Activated CD4-positive, CD25-positive, alpha-beta regulatory T cell (primary cell): ENCODE results near the gene ATXN1L.
A peak's percentile ranks its signal among the peaks of the same experiment; 100 is the strongest.
"Not testable (repeated sequence)": the region's sequence is repeated elsewhere in the genome, so short reads cannot be mapped to it uniquely, and the experiment has no call there.

Source experiments
- DNase-seq, 4 experiments: peaks; one replicate each; lab custom pipeline; 2025; lab: John Stamatoyannopoulos, UW

The ATXN1L gene

DNA sequence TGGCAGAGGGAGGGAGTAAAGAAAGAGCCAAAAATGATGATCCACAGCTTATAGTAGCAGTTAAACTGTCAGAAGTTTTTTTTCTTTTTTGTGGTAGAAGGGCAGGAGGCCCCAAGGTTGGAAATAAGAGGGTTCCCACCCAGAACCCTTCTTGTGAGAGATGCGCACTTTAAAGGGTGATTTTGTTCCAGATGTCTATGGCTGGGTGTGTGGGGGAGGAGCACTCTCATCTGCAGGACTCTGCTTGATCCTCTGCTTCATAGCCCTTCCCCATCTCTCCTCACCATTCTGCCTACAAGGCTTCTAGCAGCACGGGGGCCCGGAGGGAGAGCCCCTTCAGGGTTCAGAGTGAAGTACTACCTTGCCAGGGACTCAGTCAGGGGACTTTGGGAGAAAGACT, 6.4 kb downstream of the ATXN1L start:
- DNase-seq: no peak

DNA sequence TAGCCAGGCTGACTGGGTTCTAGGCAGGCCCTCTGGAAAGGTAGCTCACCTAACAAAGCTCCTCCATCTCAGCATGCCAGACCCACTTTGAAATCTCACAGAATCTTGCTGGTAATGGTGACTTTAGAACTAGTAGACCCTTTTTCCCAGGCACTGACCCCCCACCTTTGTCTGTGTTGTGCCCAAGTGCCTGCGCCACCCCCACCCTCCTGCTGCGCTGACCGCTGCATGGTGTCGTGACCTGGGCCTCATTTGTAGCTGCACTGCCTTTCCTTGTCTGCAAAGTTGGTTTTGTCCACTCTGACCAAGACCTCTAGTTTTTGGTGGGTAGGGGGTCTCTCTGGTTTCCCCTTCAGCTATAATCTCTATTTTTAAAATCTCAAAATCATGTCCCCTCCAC, 6.8 kb downstream of the ATXN1L start:
- no peak for DNase-seq

- DNase-seq: no peak
Measured at GRCh38 chr16:71853413-71853812, 7.6 kb downstream of the ATXN1L start.

- DNase-seq: no peak
Measured at GRCh38 chr16:71854369-71854948, 8.7 kb downstream of the ATXN1L start.

- no peak for DNase-seq
Measured at GRCh38 chr16:71855937-71856662, 10.3 kb downstream of the ATXN1L start.

- DNase-seq: no peak
Measured at GRCh38 chr16:71859762-71860521, 14.2 kb downstream of the ATXN1L start.

DNA sequence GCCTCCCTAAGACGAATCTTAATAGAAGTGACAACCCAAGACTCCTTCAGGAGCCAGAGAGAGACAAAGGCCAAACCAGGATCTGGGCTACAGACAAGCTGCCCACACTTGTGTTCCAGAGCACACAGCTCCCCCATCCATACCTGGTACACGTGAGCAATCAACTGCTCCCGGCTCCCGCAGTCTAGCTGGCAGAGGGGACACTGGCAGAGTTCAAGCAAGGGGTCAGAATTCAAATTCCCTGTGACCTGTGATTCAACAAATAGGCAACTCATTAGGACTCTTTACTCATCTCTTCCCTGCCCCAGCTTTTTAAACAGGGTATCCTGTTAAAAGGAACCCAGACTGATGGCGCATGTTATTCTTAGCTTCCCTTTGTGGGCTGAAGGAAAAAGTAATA, 18.2 kb downstream of the ATXN1L start:
- no peak for DNase-seq

- no peak for DNase-seq
Measured at GRCh38 chr16:71865173-71865863, 19.5 kb downstream of the ATXN1L start.

GRCh38 chr16:71867175-71867574, 21.4 kb downstream of the ATXN1L start:
- not testable (repeated sequence) for DNase-seq

DNA sequence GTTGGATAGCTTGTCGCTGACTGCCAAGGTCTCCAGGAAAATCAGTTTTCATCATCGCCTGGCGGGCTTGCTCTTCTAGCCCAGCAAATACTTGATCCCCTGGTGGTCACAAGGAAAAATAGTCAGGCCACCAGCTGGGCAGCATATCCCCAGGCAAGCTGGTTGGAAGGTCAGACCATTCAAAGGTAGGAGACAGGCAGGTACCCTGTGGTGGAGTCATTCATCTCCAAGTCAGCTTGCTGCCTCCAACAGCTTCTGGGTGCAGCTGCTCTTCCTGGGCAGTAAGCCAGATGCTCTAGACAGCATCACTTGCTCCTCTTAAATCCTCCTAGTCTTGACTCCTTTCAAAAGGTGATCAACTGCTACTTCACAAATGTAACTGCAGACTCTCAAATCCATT, 22.2 kb downstream of the ATXN1L start:
- no peak for DNase-seq

DNA sequence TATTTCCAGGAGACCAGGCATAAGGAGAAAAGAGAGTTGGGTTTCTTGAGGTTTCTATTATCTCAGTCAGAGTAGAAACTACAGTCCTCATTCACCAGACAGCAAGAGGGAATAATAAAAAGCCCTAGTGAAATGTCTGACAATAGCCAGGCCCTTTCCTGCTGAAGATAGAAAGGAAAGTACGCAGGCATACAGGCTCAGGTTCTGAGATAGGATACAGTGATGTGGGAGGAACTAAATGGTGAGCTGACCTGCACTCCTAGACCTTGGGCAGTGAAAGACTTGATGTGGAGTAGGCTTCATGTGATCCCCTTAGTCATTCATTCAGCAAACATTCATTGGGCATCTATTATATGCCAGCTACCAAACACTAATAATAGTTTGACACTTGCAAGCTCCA, 23.3 kb downstream of the ATXN1L start:
- no peak for DNase-seq

DNA sequence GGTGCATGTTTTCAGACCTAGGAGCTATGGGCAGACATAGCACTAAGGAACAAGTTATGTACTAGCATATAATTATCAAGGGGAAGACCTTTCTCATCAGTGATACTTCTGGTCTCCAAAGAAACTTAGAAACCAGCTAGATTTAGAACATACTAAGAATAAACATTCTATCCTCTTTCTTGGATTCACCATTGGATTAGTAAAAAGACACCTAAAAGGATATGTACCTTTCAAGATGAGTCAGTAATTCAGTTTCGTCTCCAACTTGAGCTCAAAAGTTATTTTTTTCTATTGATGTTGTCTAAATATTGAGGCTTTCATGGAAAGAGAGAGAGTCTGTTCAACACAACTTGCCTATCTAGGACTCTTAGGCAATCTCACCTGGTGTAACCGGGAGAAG, 25.0 kb downstream of the ATXN1L start:
- DNase-seq: no peak

- no peak for DNase-seq
Measured at GRCh38 chr16:71873199-71873598, 27.4 kb downstream of the ATXN1L start.

DNA sequence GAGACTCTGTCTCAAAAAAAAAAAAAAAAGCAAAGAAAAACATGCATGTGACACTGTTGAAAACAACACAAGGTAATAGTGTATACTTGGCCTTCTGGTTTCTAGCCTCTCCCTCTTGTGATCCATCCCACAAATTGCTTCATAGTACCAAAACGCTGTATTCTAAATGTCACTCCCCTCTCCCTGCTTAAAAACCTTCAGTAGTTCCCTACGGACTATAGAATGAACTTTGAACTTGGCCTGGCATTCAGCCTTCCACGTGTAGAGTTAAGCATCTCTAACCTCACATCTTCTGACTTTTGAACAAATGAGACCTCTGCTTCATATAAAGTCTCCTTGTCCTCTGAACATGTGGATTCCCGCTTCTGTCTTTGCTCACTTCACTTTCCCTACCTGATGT, 33.1 kb downstream of the ATXN1L start:
- DNase-seq: no peak

- DNase-seq: no peak
Measured at GRCh38 chr16:71880176-71880575, 34.4 kb downstream of the ATXN1L start.

- DNase-seq: peak; percentile 34 to 63 (median 56)
Measured at GRCh38 chr16:71882505-71883167, 36.9 kb downstream of the ATXN1L start.

- peak; percentile 12 to 25 (median 24) for DNase-seq
Measured at GRCh38 chr16:71883168-71883848, 37.5 kb downstream of the ATXN1L start.

GRCh38 chr16:71883849-71884638, 38.3 kb downstream of the ATXN1L start, which contains the start of gene ZNF821:
Gene ZNF821 (minus strand): TSS chr16:71884182. CDS start chr16:71879946, 4,236 bp downstream.
- peak; percentile 30 to 54 (median 44) for DNase-seq

GRCh38 chr16:71885261-71885650, 39.5 kb downstream of the ATXN1L start:
- DNase-seq: no peak

- DNase-seq: no peak
Measured at GRCh38 chr16:71889147-71889546, 43.4 kb downstream of the ATXN1L start.

DNA sequence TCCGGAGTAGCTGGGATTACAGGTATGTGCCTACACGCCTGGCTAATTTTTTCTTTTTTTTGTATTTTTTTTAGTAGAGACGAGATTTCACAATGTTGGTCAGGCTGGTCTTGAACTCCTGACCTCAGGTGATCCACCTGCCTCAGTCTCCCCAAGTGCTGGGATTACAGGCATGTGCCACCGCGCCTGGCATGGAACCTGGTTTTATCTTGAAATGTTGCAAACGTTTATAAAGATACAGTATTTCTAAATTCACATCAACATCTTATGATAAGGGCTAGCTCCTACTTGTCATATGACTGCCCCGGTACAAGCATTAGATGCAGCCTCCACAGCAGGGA, 48.1 kb downstream of the ATXN1L start:
- no peak for DNase-seq
